H9 (cell line): ENCODE results near the gene NRCAM. TPM values are rescaled to one million over a fixed set of nuclear protein-coding genes. Genes with fewer than 3 reads are reported as not detected.

ENCODE experiments used
- DNase-seq: peaks from one replicate; pipeline ENCODE4 v3.0.0-alpha.2; 2017
- H2AFZ ChIP-seq: one replicate; pipeline ENCODE4 v1.6.1; 2013; ENCODE audit warnings: mild to moderate bottlenecking, low read length, control low read depth, moderate library complexity
- H2AK5ac ChIP-seq: 2 replicates; pipeline ENCODE4 v1.6.1; 2013; ENCODE audit warnings: low read length, control low read depth, mixed read lengths; ENCODE audit not compliant: insufficient read length
- H2BK120ac ChIP-seq: one replicate; pipeline ENCODE4 v1.6.1; 2013; ENCODE audit warnings: low read depth, mild to moderate bottlenecking, low read length, control low read depth, inconsistent platforms; ENCODE audit not compliant: poor library complexity, severe bottlenecking
- H2BK12ac ChIP-seq: 2 replicates; pipeline ENCODE4 v1.6.1; 2013; ENCODE audit warnings: low read length, control low read depth, mixed read lengths, low read depth; ENCODE audit not compliant: insufficient read length
- H2BK15ac ChIP-seq: 2 replicates; pipeline ENCODE4 v1.6.1; 2013; ENCODE audit warnings: low read depth, low read length, control low read depth
- H2BK20ac ChIP-seq: one replicate; pipeline ENCODE4 v1.6.1; 2013; ENCODE audit warnings: low read depth, mild to moderate bottlenecking, low read length, control low read depth, inconsistent platforms; ENCODE audit not compliant: poor library complexity, severe bottlenecking
- H2BK5ac ChIP-seq: 2 replicates; pipeline ENCODE4 v1.6.1; 2013; ENCODE audit warnings: low read length, control low read depth, mixed read lengths; ENCODE audit not compliant: insufficient read length
- H3K14ac ChIP-seq: 2 replicates; pipeline ENCODE4 v1.6.1; 2013; ENCODE audit warnings: low read length, control low read depth; ENCODE audit not compliant: insufficient read depth
- H3K18ac ChIP-seq: 2 replicates; pipeline ENCODE4 v1.6.1; 2013; ENCODE audit warnings: low read depth, mild to moderate bottlenecking, mixed read lengths, low read length, control low read depth; ENCODE audit not compliant: insufficient read length
- H3K23ac ChIP-seq: 2 replicates; pipeline ENCODE4 v1.6.1; 2013; ENCODE audit warnings: low read length, control low read depth, mixed read lengths, low read depth; ENCODE audit not compliant: insufficient read length
- H3K23me2 ChIP-seq: 2 replicates; pipeline ENCODE4 v1.6.1; 2013; ENCODE audit warnings: low read depth, mild to moderate bottlenecking, mixed read lengths, low read length, control low read depth; ENCODE audit not compliant: insufficient read length, poor library complexity, severe bottlenecking
- H3K27ac ChIP-seq: 2 replicates; pipeline ENCODE4 v1.5.1; 2013; ENCODE audit warnings: low read length, control low read depth, mixed read lengths, low read depth; ENCODE audit not compliant: insufficient read length
- H3K27me3 ChIP-seq: 2 replicates; pipeline ENCODE4 v1.6.1; 2013; ENCODE audit warnings: low read length, control low read depth, inconsistent platforms; ENCODE audit not compliant: insufficient read depth
- H3K4ac ChIP-seq: 2 replicates; pipeline ENCODE4 v1.6.1; 2013; ENCODE audit warnings: low read depth, mild to moderate bottlenecking, control low read depth, inconsistent platforms, low read length, moderate library complexity
- H3K4me1 ChIP-seq: 2 replicates; pipeline ENCODE4 v1.6.1; 2013; ENCODE audit warnings: low read length, control low read depth, inconsistent platforms; ENCODE audit not compliant: insufficient read depth
- H3K4me2 ChIP-seq: 2 replicates; pipeline ENCODE4 v1.6.1; 2013; ENCODE audit warnings: low read length, control low read depth, mixed read lengths; ENCODE audit not compliant: insufficient read length, insufficient read depth
- H3K56ac ChIP-seq: 2 replicates; pipeline ENCODE4 v1.6.1; 2013; ENCODE audit warnings: low read depth, mild to moderate bottlenecking, mixed read lengths, low read length, control low read depth; ENCODE audit not compliant: insufficient read length
- H3K79me1 ChIP-seq: 2 replicates; pipeline ENCODE4 v1.6.1; 2013; ENCODE audit warnings: low read depth, mild to moderate bottlenecking, moderate library complexity, low read length, control low read depth, inconsistent platforms; ENCODE audit not compliant: insufficient read depth, poor library complexity, severe bottlenecking
- H3K79me2 ChIP-seq: 2 replicates; pipeline ENCODE4 v1.6.1; 2013; ENCODE audit warnings: low read length, control low read depth, inconsistent platforms; ENCODE audit not compliant: insufficient read depth
- H3K9ac ChIP-seq: 2 replicates; pipeline ENCODE4 v1.6.1; 2013; ENCODE audit warnings: low read length, control low read depth, mixed read lengths; ENCODE audit not compliant: insufficient read length; ENCODE audit errors: extremely low read depth
- H3K9me3 ChIP-seq: one replicate; pipeline ENCODE4 v1.6.1; 2013; ENCODE audit warnings: low read depth, low read length, inconsistent platforms; ENCODE audit not compliant: control insufficient read depth
- H3T11ph ChIP-seq: one replicate; pipeline ENCODE4 v1.6.1; 2013; ENCODE audit warnings: mild to moderate bottlenecking, low read length, control low read depth, inconsistent platforms
- H4K20me1 ChIP-seq: one replicate; pipeline ENCODE4 v1.6.1; 2013; ENCODE audit not compliant: control insufficient read depth, insufficient read length, insufficient read depth
- H4K5ac ChIP-seq: 2 replicates; pipeline ENCODE4 v1.6.1; 2013; ENCODE audit warnings: low read depth, mild to moderate bottlenecking, mixed read lengths, low read length, control low read depth; ENCODE audit not compliant: insufficient read length
- H4K8ac ChIP-seq: replicated peaks from 2 replicates; pipeline ENCODE4 v1.6.1; 2013; ENCODE audit warnings: low read length, control low read depth, mixed read lengths, low read depth; ENCODE audit not compliant: insufficient read length
- H4K91ac ChIP-seq: 2 replicates; pipeline ENCODE4 v1.6.1; 2013; ENCODE audit warnings: low read depth, mild to moderate bottlenecking, moderate library complexity, mixed read lengths, low read length, control low read depth; ENCODE audit not compliant: insufficient read length
- H3K27ac Mint-ChIP-seq, 3 experiments: 2 replicates in 2 of 3; 3 replicates in 1 of 3; pipeline ENCODE4 v1.8.0; 2020 to 2021; ENCODE audit warnings: mixed read lengths in 3 of 3, mild to moderate bottlenecking in 1 of 3, moderate library complexity in 1 of 3
- H3K27me3 Mint-ChIP-seq: 2 replicates; pipeline ENCODE4 v1.8.0; 2021; ENCODE audit warnings: low read depth, mild to moderate bottlenecking, moderate library complexity, mixed read lengths
- H3K36me3 Mint-ChIP-seq, 3 experiments: 2 replicates in 2 of 3; 3 replicates in 1 of 3; pipeline ENCODE4 v1.8.0; 2020 to 2021; ENCODE audit warnings: low read depth in 3 of 3, mixed read lengths in 3 of 3; ENCODE audit not compliant: insufficient read depth in 1 of 3
- H3K4me1 Mint-ChIP-seq, 2 experiments: 2 replicates each; pipeline ENCODE4 v1.8.0; 2020; ENCODE audit warnings: mixed read lengths in 2 of 2
- H3K4me3 Mint-ChIP-seq, 2 experiments: 2 replicates in 1 of 2; 3 replicates in 1 of 2; pipeline ENCODE4 v1.8.0; 2020 to 2021; ENCODE audit warnings: mild to moderate bottlenecking in 2 of 2, mixed read lengths in 2 of 2, moderate library complexity in 1 of 2
- H3K9me3 Mint-ChIP-seq, 2 experiments: 2 replicates in 1 of 2; 3 replicates in 1 of 2; pipeline ENCODE4 v1.8.0; 2020; ENCODE audit warnings: mild to moderate bottlenecking in 2 of 2, mixed read lengths in 2 of 2, moderate library complexity in 1 of 2
- CTCF ChIP-seq: fragments of 200-600 bp; sonication (generic); conservative IDR thresholded peaks from 3 replicates; pipeline ENCODE4 v1.8.0; 2021; ENCODE audit warnings: antibody characterized with exemption, mild to moderate bottlenecking
- WGBS: extraction: QIAGEN DNeasy Blood & Tissue Kit; methylation state at CpG from one replicate; pipeline ENCODE4 v1.1.7; 2013; ENCODE audit warnings: missing lambda C conversion rate, low lambda C conversion rate, mixed read lengths; ENCODE audit not compliant: insufficient read length; ENCODE audit errors: extremely low coverage; 5-methylcytosine and 5-hydroxymethylcytosine counted together
- total RNA-seq: library from RNA; stranded (reverse); gene quantifications from 2 replicates; pipeline ENCODE4 v1.2.1, GENCODE V29; 2021

The NRCAM gene
- total RNA-seq, 1 experiment from 2014 or later: 2.3 TPM

GRCh38 chr7:108307595-108307994 lies 148.6 kb downstream of the NRCAM start:
- no peak overlapping the region for H2AK5ac ChIP-seq
- no peak overlapping the region for H2BK12ac ChIP-seq
- H4K20me1 ChIP-seq: no peaks in the 10 kb centered on the region
- no peaks in the 10 kb centered on the region for H3K79me2 ChIP-seq
- H2BK120ac ChIP-seq: no peak overlapping the region
- no peak overlapping the region for H2BK5ac ChIP-seq
- Mint-ChIP-seq H3K4me3 (no peak overlapping the region), H3K4me1 (peaks cover 9 to 13% of the 10 kb centered on the region in 2 experiments), H3K9me3 (no peaks in the 10 kb centered on the region), H3K27me3 (no peaks in the 10 kb centered on the region), H3K27ac (no peak overlapping the region), H3K36me3 (no peaks in the 10 kb centered on the region)
- H3K27ac ChIP-seq: no peak overlapping the region
- no peaks in the 10 kb centered on the region; the same call in 1 of the 2 replicates for H3K4me1 ChIP-seq
- no peak overlapping the region for H3K23ac ChIP-seq
- H2AFZ ChIP-seq: no peak overlapping the region
- no peak overlapping the region for H3K18ac ChIP-seq
- H2BK15ac ChIP-seq: no peak overlapping the region
- DNase-seq: no peak
- no peak overlapping the region for H3K14ac ChIP-seq
- H3K9me3 ChIP-seq: no peaks in the 10 kb centered on the region
- no peak overlapping the region for H4K8ac ChIP-seq
- H4K5ac ChIP-seq: no peak overlapping the region
- no peak overlapping the region for H3K9ac ChIP-seq
- no peak overlapping the region for H3K56ac ChIP-seq
- no peak overlapping the region for H3K4me2 ChIP-seq
- no peak for TF ChIP-seq CTCF
- no CpG with 5 or more reads among the region's 2 CpGs for WGBS
- no peaks in the 10 kb centered on the region for H3K23me2 ChIP-seq
- H3K4ac ChIP-seq: no peak overlapping the region
- H2BK20ac ChIP-seq: no peak overlapping the region
- H3K79me1 ChIP-seq: no peaks in the 10 kb centered on the region
- H3K27me3 ChIP-seq: no peaks in the 10 kb centered on the region
- no peak overlapping the region for H3T11ph ChIP-seq
- H4K91ac ChIP-seq: no peak overlapping the region
